NB4 (cell line): ENCODE results near the gene ERVH48-1.
"Not testable (repeated sequence)": the region's sequence is repeated elsewhere in the genome, so short reads cannot be mapped to it uniquely, and the experiment has no call there.

Source experiments
- DNase-seq: peaks from one replicate; pipeline ENCODE4 v3.0.0; 2010; ENCODE audit warnings: low read depth
- H3K4me3 ChIP-seq: one replicate; pipeline ENCODE4 v1.5.1; 2011; ENCODE audit warnings: mild to moderate bottlenecking, low read depth, low read length, moderate library complexity
- MYC ChIP-seq: IDR thresholded peaks from 2 replicates; pipeline ENCODE4 v1.6.1; 2011; ENCODE audit warnings: low read depth, low read length
- POLR2A ChIP-seq: IDR thresholded peaks from 2 replicates; pipeline ENCODE4 v1.6.1; 2011; ENCODE audit warnings: mild to moderate bottlenecking; ENCODE audit not compliant: insufficient read length; ENCODE audit errors: extremely low read depth
- TF ChIP-seq, protein P1 (sequence below): IDR thresholded peaks from 2 replicates; pipeline ENCODE4 v1.6.1; 2011; ENCODE audit warnings: low read depth, low read length
- TF ChIP-seq, protein P2 (sequence below): IDR thresholded peaks from one replicate; pipeline ENCODE4 v1.5.1; 2012; ENCODE audit warnings: low read depth, low read length

ERVH48-1 gene

DNA sequence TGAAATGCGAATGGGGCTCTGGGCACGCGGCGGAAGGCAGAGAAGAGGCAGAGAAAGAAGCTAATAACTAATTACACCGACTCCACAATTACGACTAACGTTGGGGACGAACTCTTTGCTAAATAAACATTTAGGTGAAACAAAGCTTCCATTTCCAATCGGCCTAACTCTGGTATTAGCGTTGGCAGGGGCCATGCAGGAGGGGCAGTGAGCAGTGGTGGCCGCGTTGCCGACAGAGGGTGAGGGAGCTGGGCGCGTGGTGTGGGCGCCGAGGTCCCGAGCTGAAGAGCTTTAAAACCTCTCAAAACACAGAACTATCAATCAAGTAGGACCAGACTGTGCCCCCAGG, 32.9 kb downstream of the ERVH48-1 start:
- peak overlapping the region; percentile 68 for H3K4me3 ChIP-seq
- TF ChIP-seq MYC: peak; percentile 83; the same call in 1 of the 2 replicates
- TF ChIP-seq, protein P1, sequence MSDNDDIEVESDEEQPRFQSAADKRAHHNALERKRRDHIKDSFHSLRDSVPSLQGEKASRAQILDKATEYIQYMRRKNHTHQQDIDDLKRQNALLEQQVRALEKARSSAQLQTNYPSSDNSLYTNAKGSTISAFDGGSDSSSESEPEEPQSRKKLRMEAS: no peak; the same call in 1 of the 2 replicates
- DNase-seq: no peak

DNA sequence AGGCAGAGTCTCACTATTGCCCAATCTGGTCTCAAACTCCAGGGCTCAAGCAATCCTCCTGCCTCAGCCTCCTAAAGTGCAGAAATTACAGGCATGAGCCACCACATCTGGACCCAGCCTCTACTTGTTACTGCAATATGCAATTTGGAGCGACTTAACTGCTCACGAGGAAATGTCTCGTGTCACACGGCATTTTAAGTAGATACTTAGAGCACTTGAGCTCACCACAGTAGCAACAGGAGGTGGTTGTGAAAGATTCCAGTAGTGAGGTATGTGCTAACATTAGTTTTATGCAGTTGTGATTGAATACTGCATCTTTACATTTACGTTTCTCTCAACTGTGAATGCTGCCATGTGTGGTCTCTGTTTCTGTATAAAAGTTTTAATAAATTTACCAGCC, 38.1 kb downstream of the ERVH48-1 start:
- TF ChIP-seq, protein P2, sequence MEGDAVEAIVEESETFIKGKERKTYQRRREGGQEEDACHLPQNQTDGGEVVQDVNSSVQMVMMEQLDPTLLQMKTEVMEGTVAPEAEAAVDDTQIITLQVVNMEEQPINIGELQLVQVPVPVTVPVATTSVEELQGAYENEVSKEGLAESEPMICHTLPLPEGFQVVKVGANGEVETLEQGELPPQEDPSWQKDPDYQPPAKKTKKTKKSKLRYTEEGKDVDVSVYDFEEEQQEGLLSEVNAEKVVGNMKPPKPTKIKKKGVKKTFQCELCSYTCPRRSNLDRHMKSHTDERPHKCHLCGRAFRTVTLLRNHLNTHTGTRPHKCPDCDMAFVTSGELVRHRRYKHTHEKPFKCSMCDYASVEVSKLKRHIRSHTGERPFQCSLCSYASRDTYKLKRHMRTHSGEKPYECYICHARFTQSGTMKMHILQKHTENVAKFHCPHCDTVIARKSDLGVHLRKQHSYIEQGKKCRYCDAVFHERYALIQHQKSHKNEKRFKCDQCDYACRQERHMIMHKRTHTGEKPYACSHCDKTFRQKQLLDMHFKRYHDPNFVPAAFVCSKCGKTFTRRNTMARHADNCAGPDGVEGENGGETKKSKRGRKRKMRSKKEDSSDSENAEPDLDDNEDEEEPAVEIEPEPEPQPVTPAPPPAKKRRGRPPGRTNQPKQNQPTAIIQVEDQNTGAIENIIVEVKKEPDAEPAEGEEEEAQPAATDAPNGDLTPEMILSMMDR: no peak
- TF ChIP-seq, protein P1: no peak
- TF ChIP-seq MYC (no peak), POLR2A (no peak)
- no peak for DNase-seq
- no peak overlapping the region for H3K4me3 ChIP-seq

DNA sequence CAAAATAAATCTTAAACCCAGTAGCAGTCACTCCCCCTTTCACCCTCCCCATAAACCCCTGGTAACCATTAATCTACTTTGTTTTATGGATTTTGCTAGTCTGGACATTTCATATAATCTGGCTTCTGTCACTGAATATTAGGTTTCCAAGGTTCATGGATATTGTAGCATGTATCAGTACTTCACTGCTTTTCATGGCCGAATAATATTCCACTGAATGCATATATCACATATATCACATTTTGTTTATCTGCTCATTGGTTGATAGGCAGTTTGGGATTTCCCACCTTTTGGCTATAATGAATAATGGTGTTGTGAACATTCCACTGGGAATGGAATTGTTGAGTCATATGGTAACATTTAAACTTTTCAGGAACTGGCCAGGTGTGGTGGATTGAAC, 41.5 kb downstream of the ERVH48-1 start:
- TF ChIP-seq, protein P1: no peak
- TF ChIP-seq POLR2A (no peak), MYC (no peak)
- TF ChIP-seq, protein P2: no peak
- no peak for DNase-seq
- no peak overlapping the region for H3K4me3 ChIP-seq

GRCh38 chr21:42880352-42880751, 45.1 kb downstream of the ERVH48-1 start:
- peak overlapping the region; percentile 98 for H3K4me3 ChIP-seq
- TF ChIP-seq, protein P1: no peak
- no peak for DNase-seq

GRCh38 chr21:42878993-42879787, 46.2 kb downstream of the ERVH48-1 start, which contains the start of gene WDR4:
WDR4 (minus strand) TSS chr21:42879539; CDS start chr21:42879495, 44 bp downstream.
- TF ChIP-seq POLR2A (peak; percentile 91), MYC (peak; percentile 100)
- TF ChIP-seq, protein P2: no peak
- TF ChIP-seq, protein P1: peak; percentile 98
- peak; percentile 97 for DNase-seq
- peak within 1 kb of the TSS; percentile 98 for H3K4me3 ChIP-seq

GRCh38 chr21:42878678-42878992, 46.8 kb downstream of the ERVH48-1 start:
- H3K4me3 ChIP-seq: peak overlapping the region; percentile 98
- TF ChIP-seq, protein P2: no peak
- TF ChIP-seq POLR2A (no peak), MYC (no peak)
- TF ChIP-seq, protein P1: no peak
- DNase-seq: no peak

DNA sequence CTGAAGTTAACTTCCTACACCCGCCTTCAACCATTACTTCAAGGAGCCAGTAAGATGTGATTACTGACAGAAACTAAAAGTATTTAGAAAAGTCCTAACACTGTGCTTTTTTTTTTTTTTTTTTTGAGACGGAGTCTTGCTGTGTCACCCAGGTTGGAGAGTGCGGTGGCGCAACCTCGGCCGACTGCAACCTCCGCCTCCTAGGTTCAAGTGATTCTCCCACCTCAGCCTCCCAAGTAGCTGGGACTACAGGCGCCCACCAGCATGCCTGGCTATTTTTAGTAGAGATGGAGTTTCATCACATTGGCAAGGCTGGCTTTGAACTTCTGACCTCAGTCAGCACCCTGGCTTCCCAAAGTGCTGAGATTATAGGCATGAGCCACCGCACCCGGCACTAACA, 49.6 kb downstream of the ERVH48-1 start:
- H3K4me3 ChIP-seq, DNase-seq: not testable (repeated sequence)
